Sigmoid colon (tissue), 4 donors: ENCODE results near the gene MLPH.

Experiments used
- CTCF ChIP-seq, 4 experiments: fragments of 450-650 bp in 3 of 4; fragments of 200-600 bp in 1 of 4; IDR thresholded peaks; one replicate each; pipeline ENCODE4 v1.5.1; 2016 to 2019; ENCODE audit warnings: antibody characterized with exemption in 4 of 4, mild to moderate bottlenecking in 3 of 4, moderate library complexity in 2 of 4
- EP300 ChIP-seq, 4 donors: sonication (generic); formaldehyde crosslinking; IDR thresholded peaks; one replicate each; pipeline ENCODE4 v1.6.1; 2017; ENCODE audit warnings: antibody characterized with exemption in 4 of 4
- POLR2A ChIP-seq, 2 donors: fragments of 450-650 bp; IDR thresholded peaks; one replicate each; pipeline ENCODE4 v1.6.1; 2016; ENCODE audit warnings: antibody characterized with exemption in 2 of 2, mild to moderate bottlenecking in 2 of 2, moderate library complexity in 2 of 2
- POLR2AphosphoS5 ChIP-seq, 4 donors: sonication (generic); formaldehyde crosslinking; IDR thresholded peaks; one replicate each; pipeline ENCODE4 v1.6.1; 2017; ENCODE audit warnings: antibody characterized with exemption in 4 of 4

- TF ChIP-seq POLR2AphosphoS5 (IDR thresholded peaks at IDR 0.05), result no peak
- no peak for TF ChIP-seq CTCF (IDR thresholded peaks at IDR 0.05)
- TF ChIP-seq POLR2A (IDR thresholded peaks at IDR 0.05), result no peak
- TF ChIP-seq EP300 (IDR thresholded peaks at IDR 0.05), result no peak
Observed at GRCh38 chr2:237453671-237454070, 33.4 kb upstream of the MLPH start.
